Measurements from ENCODE around the gene PHF19.

- TF ChIP-seq, protein P1, sequence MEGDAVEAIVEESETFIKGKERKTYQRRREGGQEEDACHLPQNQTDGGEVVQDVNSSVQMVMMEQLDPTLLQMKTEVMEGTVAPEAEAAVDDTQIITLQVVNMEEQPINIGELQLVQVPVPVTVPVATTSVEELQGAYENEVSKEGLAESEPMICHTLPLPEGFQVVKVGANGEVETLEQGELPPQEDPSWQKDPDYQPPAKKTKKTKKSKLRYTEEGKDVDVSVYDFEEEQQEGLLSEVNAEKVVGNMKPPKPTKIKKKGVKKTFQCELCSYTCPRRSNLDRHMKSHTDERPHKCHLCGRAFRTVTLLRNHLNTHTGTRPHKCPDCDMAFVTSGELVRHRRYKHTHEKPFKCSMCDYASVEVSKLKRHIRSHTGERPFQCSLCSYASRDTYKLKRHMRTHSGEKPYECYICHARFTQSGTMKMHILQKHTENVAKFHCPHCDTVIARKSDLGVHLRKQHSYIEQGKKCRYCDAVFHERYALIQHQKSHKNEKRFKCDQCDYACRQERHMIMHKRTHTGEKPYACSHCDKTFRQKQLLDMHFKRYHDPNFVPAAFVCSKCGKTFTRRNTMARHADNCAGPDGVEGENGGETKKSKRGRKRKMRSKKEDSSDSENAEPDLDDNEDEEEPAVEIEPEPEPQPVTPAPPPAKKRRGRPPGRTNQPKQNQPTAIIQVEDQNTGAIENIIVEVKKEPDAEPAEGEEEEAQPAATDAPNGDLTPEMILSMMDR (IDR thresholded peaks at IDR 0.05): no peak
- no peak for TF ChIP-seq POLR2A (IDR thresholded peaks at IDR 0.05)
Measured at GRCh38 chr9:120911295-120911837, 34.4 kb upstream of the PHF19 start.
